Middle frontal gyrus (tissue), 1 donor: ENCODE data around the gene ACACA.
A peak's percentile ranks its signal among the peaks of the same experiment; 100 is the strongest.
"Not testable (repeated sequence)": the region's sequence is repeated elsewhere in the genome, so short reads cannot be mapped to it uniquely, and the experiment has no call there.

ENCODE experiments used
- DNase-seq: peaks from one replicate; pipeline ENCODE4 v3.0.0-alpha.2; 2015; ENCODE audit warnings: low spot score; ENCODE audit errors: extremely low spot score

ACACA gene

GRCh38 chr17:37073464-37073863, 333.2 kb downstream of the ACACA start:
- not testable (repeated sequence) for DNase-seq

DNA sequence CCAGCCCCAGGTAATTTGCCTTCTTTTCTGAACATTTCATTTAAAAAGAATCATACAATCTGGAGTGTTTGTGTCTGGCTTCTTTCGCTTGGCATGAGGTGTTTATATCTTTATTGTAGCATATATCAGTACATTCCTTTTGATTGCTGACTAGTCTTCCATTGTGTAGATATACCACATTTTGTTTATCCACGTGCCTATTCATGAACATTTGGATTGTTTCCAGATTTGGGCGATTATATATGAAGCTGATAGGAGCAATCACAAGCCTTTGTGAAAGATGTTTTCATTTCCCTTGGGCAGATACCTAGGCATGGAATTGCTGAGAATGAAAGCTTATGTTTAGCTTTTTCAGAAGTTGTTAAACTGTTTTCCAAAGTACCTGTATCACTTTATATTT, 337.5 kb downstream of the ACACA start:
- no peak for DNase-seq

DNA sequence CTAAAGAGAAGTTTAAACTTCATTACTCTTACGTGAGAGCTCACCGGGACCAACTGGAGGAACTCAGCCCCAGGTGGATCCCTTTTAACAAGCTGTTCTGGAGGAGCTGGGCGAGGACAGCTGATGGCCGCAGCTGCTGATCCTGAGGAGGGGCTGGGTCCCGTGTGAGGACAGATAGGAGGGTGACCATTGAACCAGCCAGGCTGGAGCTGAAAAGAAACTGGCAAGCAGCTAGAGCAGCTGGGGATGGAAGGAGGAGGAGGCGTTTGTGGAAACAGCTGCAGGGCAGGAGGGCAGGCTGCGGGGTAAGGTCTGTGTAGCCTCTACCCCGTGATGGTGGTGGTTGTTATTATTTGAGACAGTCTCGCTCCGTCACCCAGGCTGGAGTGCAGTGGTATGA, 338.4 kb downstream of the ACACA start:
- no peak for DNase-seq

GRCh38 chr17:37067555-37068111, 339.0 kb downstream of the ACACA start:
- no peak for DNase-seq

GRCh38 chr17:37066322-37067255, 340.0 kb downstream of the ACACA start:
- DNase-seq = no peak

DNA sequence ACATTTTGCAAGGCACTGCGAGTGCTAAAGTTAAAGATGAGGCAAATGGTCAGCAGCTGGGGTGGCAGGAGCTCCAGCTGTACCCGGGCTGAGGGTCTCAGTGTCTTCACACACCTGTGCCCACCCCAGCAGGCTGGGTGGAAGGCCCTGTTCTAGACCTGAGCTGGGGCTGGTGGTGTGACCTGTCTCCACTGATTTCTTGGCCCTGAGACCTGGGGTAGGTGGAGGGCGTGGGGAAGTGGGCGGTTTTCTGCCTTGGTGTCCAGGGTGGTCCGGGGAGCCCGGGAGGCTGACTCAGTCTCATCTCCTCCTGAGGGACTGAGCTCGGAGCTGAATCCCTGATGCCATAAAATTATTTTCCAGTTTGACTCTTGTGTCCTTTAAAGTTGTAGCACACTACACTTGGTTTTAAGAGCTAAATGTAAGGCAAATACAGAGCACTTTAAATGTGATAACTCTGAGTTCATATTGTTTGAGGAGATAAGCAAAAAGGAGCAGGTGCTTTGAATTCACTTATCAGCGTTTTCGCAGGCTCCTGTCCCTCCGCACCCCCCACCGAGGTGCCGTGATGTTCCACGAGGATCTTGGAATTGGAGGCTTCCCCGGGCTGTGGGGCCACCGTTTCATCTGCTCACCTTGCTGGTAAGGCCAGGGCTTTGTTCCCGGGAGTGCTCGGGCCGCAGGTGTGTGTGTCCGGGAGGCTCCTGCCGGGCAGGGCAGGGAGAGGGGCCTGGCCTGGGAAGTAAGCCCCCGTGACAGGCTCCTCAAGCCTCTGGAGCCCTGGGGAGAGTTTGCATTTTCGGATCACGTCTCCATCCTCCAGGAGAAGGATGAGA, 340.9 kb downstream of the ACACA start:
- no peak for DNase-seq

DNA sequence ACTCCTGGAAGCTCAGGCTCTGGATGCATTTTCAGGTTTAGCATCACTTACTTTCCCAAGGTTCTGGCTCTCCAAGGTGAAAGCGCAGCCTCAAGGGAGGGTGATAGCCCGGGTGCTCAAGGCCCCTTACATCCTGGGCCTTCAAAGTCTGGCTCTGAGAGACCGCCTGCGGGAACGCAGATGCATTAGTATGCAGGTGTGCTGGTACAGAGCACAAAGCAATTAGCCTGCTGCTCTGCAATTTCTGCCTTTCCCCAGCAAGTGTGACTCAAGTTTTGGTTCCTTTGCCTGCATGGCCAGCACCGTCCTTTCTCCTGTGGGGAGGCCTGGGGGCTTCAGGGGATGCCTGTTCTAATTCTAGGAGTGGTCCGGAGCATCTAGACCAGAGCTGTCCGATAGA, 341.7 kb downstream of the ACACA start:
- no peak for DNase-seq

DNA sequence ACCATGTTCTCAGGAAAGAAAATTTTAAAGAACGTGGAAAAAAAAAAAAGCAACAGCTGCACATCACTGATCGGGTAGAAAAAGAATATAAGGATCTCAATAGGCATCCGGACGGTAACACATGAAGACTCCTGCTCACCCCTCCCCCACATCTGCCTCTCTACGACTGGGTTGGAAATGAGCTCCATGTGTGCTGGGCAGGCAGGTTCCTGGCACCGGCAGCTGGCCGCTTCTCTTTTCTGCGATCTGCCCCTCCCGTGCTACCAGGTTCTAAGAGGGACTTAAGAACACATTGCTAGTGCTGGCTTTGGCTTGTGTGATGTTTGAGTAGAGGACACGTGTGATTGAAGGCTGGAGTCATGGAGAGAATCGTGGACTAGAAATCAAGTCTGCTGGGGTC, 342.4 kb downstream of the ACACA start:
- no peak for DNase-seq

GRCh38 chr17:37062021-37062420, 344.6 kb downstream of the ACACA start:
- no peak for DNase-seq

- no peak for DNase-seq
These were observed 345.7 kb downstream of the ACACA start for GRCh38 chr17:37060928-37061327.

DNA sequence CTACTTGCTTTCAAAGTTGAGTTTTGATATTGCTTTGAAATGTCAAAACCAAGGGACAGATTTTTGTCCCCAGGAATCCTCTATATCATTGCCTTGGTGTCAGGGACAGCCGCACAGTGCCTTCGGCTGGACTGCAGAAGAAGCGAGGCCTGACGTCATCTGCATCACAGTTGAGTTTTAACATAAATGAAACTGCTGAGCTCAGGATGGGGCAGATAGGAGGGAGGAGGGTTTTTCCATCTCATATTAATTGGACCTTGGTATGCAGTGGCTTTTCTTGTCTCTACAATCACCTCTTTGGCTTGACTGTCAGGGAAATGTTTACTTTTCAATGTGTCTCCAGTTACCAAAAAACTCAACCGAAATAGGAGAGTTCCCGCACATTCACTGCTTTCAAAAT, 346.5 kb downstream of the ACACA start:
- DNase-seq = no peak

GRCh38 chr17:37059493-37059892, 347.1 kb downstream of the ACACA start:
- no peak for DNase-seq

DNA sequence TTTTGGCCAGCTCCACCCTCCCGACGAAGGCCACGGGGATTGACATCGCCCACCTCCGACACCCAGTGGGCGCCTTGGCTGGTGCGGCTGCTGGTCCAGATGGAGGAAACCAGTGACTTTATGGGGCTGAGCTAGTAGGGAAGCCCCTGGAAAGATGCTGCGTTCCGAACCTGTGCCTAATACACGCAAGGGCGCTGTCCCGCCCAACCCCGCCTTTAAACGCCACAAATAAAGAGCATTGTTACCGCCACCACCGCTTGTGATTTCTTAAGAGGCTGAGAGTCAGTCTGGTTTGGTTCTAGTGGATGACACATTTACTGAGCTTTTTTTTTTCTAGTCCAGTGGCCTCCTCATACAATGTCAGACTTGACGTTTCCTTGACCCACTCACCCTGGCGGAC, 350.0 kb downstream of the ACACA start:
- no peak for DNase-seq

- DNase-seq = no peak
These were observed 351.7 kb downstream of the ACACA start for GRCh38 chr17:37054894-37055293.

GRCh38 chr17:37052450-37052849, 354.2 kb downstream of the ACACA start:
- DNase-seq = no peak

- DNase-seq = no peak
These were observed 354.8 kb downstream of the ACACA start for GRCh38 chr17:37051833-37052232.

DNA sequence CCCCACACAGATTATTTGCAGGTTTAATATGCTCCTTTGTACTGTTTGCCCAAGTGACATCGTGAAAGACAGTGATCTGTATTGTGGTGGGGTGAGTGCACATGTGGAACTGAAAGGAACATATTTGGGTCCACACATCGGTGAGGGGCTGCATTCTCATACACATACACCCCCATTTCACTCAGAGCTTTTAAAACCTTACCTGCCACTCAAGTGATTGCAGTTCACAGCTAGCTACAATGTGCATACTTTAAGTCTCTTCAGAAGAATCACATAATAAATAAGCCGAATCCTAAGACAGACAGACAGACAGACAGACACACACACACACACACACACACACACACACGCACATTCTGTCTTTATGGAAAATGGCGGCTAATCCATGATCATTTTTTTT, 355.3 kb downstream of the ACACA start:
- no peak for DNase-seq

DNA sequence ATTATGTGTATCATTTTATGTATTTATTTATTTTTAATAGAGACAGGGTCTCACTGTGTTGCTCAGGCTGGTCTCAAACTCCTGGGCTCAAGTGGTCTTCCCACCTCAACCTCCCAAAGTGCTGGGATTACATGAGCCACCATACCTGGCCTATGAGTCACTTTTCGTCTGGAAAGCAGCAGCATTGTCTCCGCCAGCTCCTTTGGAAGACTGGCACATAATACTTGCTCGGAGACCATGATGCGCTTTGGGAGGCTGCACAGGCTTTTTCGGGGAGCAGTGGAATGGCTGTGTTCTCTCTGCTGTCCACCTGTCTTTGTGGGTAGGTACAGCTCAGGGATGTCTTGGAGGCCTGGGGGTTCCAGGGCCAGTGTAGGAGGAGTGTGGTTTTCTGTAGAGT, 355.7 kb downstream of the ACACA start:
- no peak for DNase-seq

DNA sequence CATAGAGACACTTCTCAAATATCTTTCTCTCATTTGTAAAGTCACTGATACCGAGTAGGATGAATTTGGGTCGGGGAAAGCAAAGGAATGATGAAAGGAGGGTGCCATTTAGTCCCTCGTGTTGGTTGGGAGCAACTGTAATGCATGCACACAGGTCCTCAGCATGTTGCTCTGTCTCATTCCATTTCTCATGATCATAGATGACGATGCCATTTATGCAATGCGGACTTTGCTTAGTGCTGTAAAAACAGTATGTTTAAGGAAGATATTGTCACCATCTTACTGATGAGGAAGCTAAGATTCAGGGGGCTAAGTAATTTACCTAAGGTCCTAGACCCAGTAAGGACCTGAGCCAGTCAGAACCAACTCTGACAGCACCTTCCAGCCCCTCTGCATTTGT, 357.8 kb downstream of the ACACA start:
- no peak for DNase-seq

GRCh38 chr17:37047631-37048104, 359.0 kb downstream of the ACACA start:
- peak; percentile 84 for DNase-seq

GRCh38 chr17:37045351-37045922, 361.2 kb downstream of the ACACA start:
- no peak for DNase-seq

DNA sequence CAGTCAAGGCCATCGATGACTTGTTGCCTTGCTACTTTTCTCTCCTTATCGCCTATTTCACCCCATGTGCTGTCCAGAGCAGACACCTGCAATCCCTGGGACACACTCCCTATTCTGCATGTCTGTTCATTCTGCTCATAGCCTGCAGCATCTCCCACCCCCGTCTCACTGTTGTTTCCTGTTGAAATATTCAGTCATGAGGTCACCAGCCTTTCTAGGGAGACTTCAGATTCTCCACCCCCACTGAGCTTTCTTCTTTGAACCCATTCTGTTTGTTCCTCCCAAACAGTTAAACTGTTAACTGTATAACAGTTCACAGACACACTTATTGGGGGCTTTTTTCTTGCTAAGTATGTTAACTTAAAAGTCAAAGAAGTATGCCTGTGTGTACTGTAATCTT, 363.4 kb downstream of the ACACA start:
- no peak for DNase-seq
